Panc1 (cell line): ENCODE results near the gene TMOD2. TPM values are rescaled to one million over a fixed set of nuclear protein-coding genes. Genes with fewer than 3 reads are reported as not detected.

Experiments
- ATAC-seq: fragments of 200-7000 bp; cut with Tn5 transposase; 2 replicates; pipeline ENCODE4 v1.9.1; 2020; ENCODE audit warnings: mild to moderate bottlenecking, moderate library complexity
- BruUV-seq: library from RNA; stranded (reverse); fragments of 400-500 nt; replicated peaks from 2 replicates; lab custom pipeline; 2021; lab: Mats Ljungman, UMichigan
- CTCF ChIA-PET: fragments of 300-600 bp; sonication (Branson Sonifier 250); formaldehyde crosslinking; loops from one replicate; lab custom pipeline; 2022; ENCODE audit warnings: antibody characterized with exemption; lab: Charles Lee
- POLR2A ChIA-PET: fragments of 300-600 bp; sonication (Branson Sonifier 250); formaldehyde crosslinking; loops from one replicate; lab custom pipeline; 2022; ENCODE audit warnings: antibody characterized with exemption; lab: Charles Lee
- DNase-seq: peaks from one replicate; pipeline ENCODE4 v3.0.0-alpha.2; 2010; ENCODE audit warnings: low read depth, low spot score
- H3K27ac ChIP-seq: 2 replicates; pipeline ENCODE4 v1.5.1; 2011; ENCODE audit warnings: mild to moderate bottlenecking, low read length, inconsistent platforms
- H3K27me3 ChIP-seq: fragments of 200-500 bp; sonication (Bioruptor generic); 2 replicates; pipeline ENCODE4 v1.6.0; 2014; ENCODE audit warnings: low read length, inconsistent platforms; ENCODE audit not compliant: control insufficient read depth, insufficient read depth
- H3K36me3 ChIP-seq: fragments of 200-500 bp; sonication (Bioruptor generic); 2 replicates; pipeline ENCODE4 v1.5.1; 2014; ENCODE audit warnings: inconsistent platforms, mild to moderate bottlenecking, low read length, moderate library complexity; ENCODE audit not compliant: control insufficient read depth, insufficient read depth
- H3K4me1 ChIP-seq: 2 replicates; pipeline ENCODE4 v1.5.1; 2011; ENCODE audit warnings: inconsistent platforms, mild to moderate bottlenecking, low read length, moderate library complexity; ENCODE audit not compliant: control insufficient read depth, insufficient read depth
- H3K4me3 ChIP-seq, 2 experiments: 2 replicates each; pipeline ENCODE4 v1.5.1; 2011 to 2012; ENCODE audit warnings: low read depth in 2 of 2, low read length in 2 of 2, mild to moderate bottlenecking in 2 of 2, inconsistent platforms in 1 of 2, moderate library complexity in 1 of 2
- H3K9me3 ChIP-seq: fragments of 200-500 bp; sonication (Bioruptor generic); 2 replicates; pipeline ENCODE4 v1.5.1; 2014; ENCODE audit warnings: low read depth, mild to moderate bottlenecking, inconsistent platforms, low read length, moderate library complexity; ENCODE audit not compliant: control insufficient read depth, insufficient read depth
- POLR2AphosphoS5 ChIP-seq: IDR thresholded peaks from 2 replicates; pipeline ENCODE4 v1.6.1; 2012; ENCODE audit warnings: mild to moderate bottlenecking, low read depth, low read length, moderate library complexity
- SIN3A ChIP-seq: IDR thresholded peaks from 2 replicates; pipeline ENCODE4 v1.6.1; 2012; ENCODE audit warnings: low read depth, mild to moderate bottlenecking, low read length, moderate library complexity, borderline replicate concordance; ENCODE audit not compliant: insufficient read depth
- TCF7L2 ChIP-seq: IDR thresholded peaks from 2 replicates; pipeline ENCODE4 v1.6.1; 2011; ENCODE audit warnings: mild to moderate bottlenecking, low read depth, low read length, inconsistent platforms
- in situ Hi-C: cut with HindIII; loops from 2 replicates; pipeline ENCODE4 v1.10.0; 2016; ENCODE audit warnings: low sequenced_read_pairs, low pct_unique_long_range_greater_than_20kb
- intact Hi-C: fragments of 100-400 bp; cut with micrococcal nuclease; formaldehyde crosslinking; loops from one replicate; pipeline ENCODE4 v1.10.0; 2022; ENCODE audit not compliant: unreplicated experiment
- total RNA-seq: library from RNA; stranded (reverse); gene quantifications from one replicate; pipeline ENCODE4 v1.2.1, GENCODE V29; 2021; ENCODE audit not compliant: unreplicated experiment
- TF ChIP-seq, protein P1 (sequence below): fragments of 450-650 bp; IDR thresholded peaks from 2 replicates; pipeline ENCODE4 v1.5.1; 2017; ENCODE audit warnings: mild to moderate bottlenecking
- TF ChIP-seq, protein P2 (sequence below), 2 experiments: IDR thresholded peaks; 2 replicates each; pipeline ENCODE4 v1.6.1; 2011 to 2012; ENCODE audit warnings: low read depth in 2 of 2, control low read depth in 1 of 2, low read length in 1 of 2, mild to moderate bottlenecking in 1 of 2, moderate library complexity in 1 of 2; ENCODE audit not compliant: insufficient read depth in 1 of 2

TMOD2 gene
- total RNA-seq, 1 experiment from 2014 or later: 1.7 TPM

DNA sequence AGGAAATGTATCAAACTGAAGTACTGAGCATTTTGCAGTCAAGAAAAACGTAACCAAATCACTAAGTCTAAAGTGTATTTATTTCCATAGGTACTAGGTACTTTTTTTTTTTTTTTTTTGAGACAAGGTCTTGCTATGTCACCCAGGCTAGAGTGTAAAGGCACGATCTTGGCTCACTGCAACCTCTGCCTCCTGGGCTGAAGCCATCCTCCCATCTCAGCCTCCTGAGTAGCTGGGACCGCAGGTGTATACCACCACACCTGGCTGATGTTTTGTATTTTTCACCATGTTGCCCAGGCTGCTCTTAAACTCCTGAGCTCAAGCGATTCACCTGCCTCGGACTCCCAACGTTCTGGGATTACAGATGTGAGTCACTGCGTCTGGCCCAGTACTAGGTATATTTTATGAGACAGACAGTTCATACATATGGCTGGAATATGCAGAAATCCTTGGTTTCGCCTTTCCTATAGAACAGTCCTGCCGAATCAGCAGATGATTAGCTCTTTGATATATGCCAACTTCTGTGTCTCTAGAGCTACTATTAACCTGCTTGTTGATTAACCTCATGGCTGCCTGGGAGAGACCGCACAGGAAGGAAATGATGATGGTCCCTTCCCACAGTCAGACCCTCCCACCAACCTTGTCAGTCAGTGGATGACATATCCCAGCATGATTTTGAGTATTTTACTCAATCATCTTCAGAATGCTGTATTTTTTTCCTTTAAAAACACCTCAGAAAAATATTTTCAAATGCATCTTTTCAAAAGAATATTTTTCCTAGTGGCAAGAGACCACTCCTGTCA is 110.4 kb downstream of the TMOD2 start:
- Histone ChIP-seq H3K27ac (no peak overlapping the region), H3K4me3 (no peak overlapping the region), H3K27me3 (no peaks in the 10 kb centered on the region), H3K4me1 (no peaks in the 10 kb centered on the region), H3K36me3 (peaks cover 4% of the 10 kb centered on the region; the same call in 1 of the 2 replicates), H3K9me3 (no peaks in the 10 kb centered on the region)
- POLR2A ChIA-PET: interaction anchor here (0.7 kb wide), 1 partner anchor 225 kb away, joined by 3 read pairs; no protein-coding TSS in a partner anchor
- no TSS peak for BruUV-seq
- ATAC-seq (no peak), DNase-seq (no peak)
- in situ Hi-C loops: no loop called here
- CTCF ChIA-PET: interaction anchor here (0.7 kb wide), 1 partner anchor 20 kb away, joined by 3 read pairs; no protein-coding TSS in a partner anchor
- intact Hi-C loops: no loop called here
- TF ChIP-seq, protein P1, sequence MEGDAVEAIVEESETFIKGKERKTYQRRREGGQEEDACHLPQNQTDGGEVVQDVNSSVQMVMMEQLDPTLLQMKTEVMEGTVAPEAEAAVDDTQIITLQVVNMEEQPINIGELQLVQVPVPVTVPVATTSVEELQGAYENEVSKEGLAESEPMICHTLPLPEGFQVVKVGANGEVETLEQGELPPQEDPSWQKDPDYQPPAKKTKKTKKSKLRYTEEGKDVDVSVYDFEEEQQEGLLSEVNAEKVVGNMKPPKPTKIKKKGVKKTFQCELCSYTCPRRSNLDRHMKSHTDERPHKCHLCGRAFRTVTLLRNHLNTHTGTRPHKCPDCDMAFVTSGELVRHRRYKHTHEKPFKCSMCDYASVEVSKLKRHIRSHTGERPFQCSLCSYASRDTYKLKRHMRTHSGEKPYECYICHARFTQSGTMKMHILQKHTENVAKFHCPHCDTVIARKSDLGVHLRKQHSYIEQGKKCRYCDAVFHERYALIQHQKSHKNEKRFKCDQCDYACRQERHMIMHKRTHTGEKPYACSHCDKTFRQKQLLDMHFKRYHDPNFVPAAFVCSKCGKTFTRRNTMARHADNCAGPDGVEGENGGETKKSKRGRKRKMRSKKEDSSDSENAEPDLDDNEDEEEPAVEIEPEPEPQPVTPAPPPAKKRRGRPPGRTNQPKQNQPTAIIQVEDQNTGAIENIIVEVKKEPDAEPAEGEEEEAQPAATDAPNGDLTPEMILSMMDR: no peak
- TF ChIP-seq TCF7L2 (no peak), POLR2AphosphoS5 (no peak)

- Histone ChIP-seq H3K36me3 (peaks cover 4% of the 10 kb centered on the region; the same call in 1 of the 2 replicates), H3K27me3 (no peaks in the 10 kb centered on the region), H3K9me3 (no peaks in the 10 kb centered on the region), H3K4me1 (no peaks in the 10 kb centered on the region), H3K4me3 (no peak overlapping the region), H3K27ac (no peak overlapping the region)
- TF ChIP-seq POLR2AphosphoS5: no peak
- TF ChIP-seq, protein P1: no peak
- no peak for TF ChIP-seq SIN3A
- TF ChIP-seq, protein P2, sequence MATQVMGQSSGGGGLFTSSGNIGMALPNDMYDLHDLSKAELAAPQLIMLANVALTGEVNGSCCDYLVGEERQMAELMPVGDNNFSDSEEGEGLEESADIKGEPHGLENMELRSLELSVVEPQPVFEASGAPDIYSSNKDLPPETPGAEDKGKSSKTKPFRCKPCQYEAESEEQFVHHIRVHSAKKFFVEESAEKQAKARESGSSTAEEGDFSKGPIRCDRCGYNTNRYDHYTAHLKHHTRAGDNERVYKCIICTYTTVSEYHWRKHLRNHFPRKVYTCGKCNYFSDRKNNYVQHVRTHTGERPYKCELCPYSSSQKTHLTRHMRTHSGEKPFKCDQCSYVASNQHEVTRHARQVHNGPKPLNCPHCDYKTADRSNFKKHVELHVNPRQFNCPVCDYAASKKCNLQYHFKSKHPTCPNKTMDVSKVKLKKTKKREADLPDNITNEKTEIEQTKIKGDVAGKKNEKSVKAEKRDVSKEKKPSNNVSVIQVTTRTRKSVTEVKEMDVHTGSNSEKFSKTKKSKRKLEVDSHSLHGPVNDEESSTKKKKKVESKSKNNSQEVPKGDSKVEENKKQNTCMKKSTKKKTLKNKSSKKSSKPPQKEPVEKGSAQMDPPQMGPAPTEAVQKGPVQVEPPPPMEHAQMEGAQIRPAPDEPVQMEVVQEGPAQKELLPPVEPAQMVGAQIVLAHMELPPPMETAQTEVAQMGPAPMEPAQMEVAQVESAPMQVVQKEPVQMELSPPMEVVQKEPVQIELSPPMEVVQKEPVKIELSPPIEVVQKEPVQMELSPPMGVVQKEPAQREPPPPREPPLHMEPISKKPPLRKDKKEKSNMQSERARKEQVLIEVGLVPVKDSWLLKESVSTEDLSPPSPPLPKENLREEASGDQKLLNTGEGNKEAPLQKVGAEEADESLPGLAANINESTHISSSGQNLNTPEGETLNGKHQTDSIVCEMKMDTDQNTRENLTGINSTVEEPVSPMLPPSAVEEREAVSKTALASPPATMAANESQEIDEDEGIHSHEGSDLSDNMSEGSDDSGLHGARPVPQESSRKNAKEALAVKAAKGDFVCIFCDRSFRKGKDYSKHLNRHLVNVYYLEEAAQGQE (IDR thresholded peaks at IDR 0.05; ENCODE audit: insufficient read depth in 1 of 2, low read depth in 2 of 2, low read length in 1 of 2): no peak
- no peak for TF ChIP-seq TCF7L2
- in situ Hi-C loops: no loop called here
- no peak for DNase-seq
- ATAC-seq: no peak
- intact Hi-C loops: no loop called here
- ChIA-PET CTCF (no interaction called here), POLR2A (no interaction called here)
- BruUV-seq: no TSS peak
Measured at GRCh38 chr15:51863131-51863530, 111.7 kb downstream of the TMOD2 start.
